HCT116 (cell line): ENCODE results near the gene FKBP14. TPM values are rescaled to one million over a fixed set of nuclear protein-coding genes. Genes with fewer than 3 reads are reported as not detected.

Experiments
- ATAC-seq: fragments of 200-7000 bp; cut with Tn5 transposase; 2 replicates; pipeline ENCODE4 v1.9.1; 2020; ENCODE audit warnings: mild to moderate bottlenecking, moderate library complexity
- BruUV-seq: library from RNA; stranded (reverse); fragments of 400-500 nt; replicated peaks from 2 replicates; lab custom pipeline; 2021; lab: Mats Ljungman, UMichigan
- CTCF ChIA-PET: fragments of 300-600 bp; sonication (Branson Sonifier 250); formaldehyde crosslinking; loops from one replicate; lab custom pipeline; 2021; ENCODE audit warnings: antibody characterized with exemption; lab: Charles Lee
- POLR2A ChIA-PET: fragments of 300-600, 350-600 bp; sonication (Branson Sonifier 250); formaldehyde crosslinking; loops from one replicate; lab custom pipeline; 2021; ENCODE audit warnings: antibody characterized with exemption; lab: Charles Lee
- RAD21 ChIA-PET, 2 experiments: fragments of 300-600 bp; sonication (Branson Sonifier 250); formaldehyde crosslinking; loops; one replicate each; lab custom pipeline; 2023; ENCODE audit warnings: low total read pairs in 2 of 2; ENCODE audit not compliant: uncharacterized antibody in 2 of 2, unreplicated experiment in 2 of 2, low non-redundant PET in 1 of 2; lab: Charles Lee
- DNase-seq: peaks from one replicate; pipeline ENCODE4 v3.0.0-alpha.2; 2010; ENCODE audit warnings: low read depth, low spot score
- H2AFZ ChIP-seq: fragments of 200-600 bp; shearing (Covaris generic), sonication (generic); 2 replicates; pipeline ENCODE4 v1.6.1; 2017; ENCODE audit warnings: low read depth, mixed run types, mixed read lengths, antibody characterized with exemption, low read length; ENCODE audit not compliant: poor library complexity, severe bottlenecking
- H3K27ac ChIP-seq: 2 replicates; pipeline ENCODE4 v1.5.1; 2012; ENCODE audit warnings: low read depth, low read length
- H3K27me3 ChIP-seq: fragments of 200-600 bp; sonication (generic); 2 replicates; pipeline ENCODE4 v1.6.1; 2016; ENCODE audit warnings: mixed run types, low read length, mixed read lengths; ENCODE audit not compliant: insufficient read depth
- H3K36me3 ChIP-seq, 2 experiments: fragments of 200-500 bp in 1 of 2; fragments of 200-600 bp in 1 of 2; sonication (Bioruptor generic) in 1 of 2; sonication (generic) in 1 of 2; 2 replicates each; pipeline versions ENCODE4 v1.5.1 to v1.6.1; 2014 to 2016; ENCODE audit warnings: low read length in 2 of 2, inconsistent platforms in 1 of 2, mixed read lengths in 1 of 2, mixed run types in 1 of 2; ENCODE audit not compliant: insufficient read depth in 2 of 2, control insufficient read depth in 1 of 2
- H3K4me1 ChIP-seq, 2 experiments: fragments of 200-600 bp in 1 of 2; sonication (generic) in 1 of 2; 2 replicates each; pipeline versions ENCODE4 v1.5.1 to v1.6.1; 2012 to 2017; ENCODE audit warnings: low read length in 2 of 2, inconsistent platforms in 1 of 2, mild to moderate bottlenecking in 1 of 2, mixed read lengths in 1 of 2, mixed run types in 1 of 2, moderate library complexity in 1 of 2; ENCODE audit not compliant: insufficient read depth in 2 of 2, control insufficient read depth in 1 of 2
- H3K4me2 ChIP-seq: fragments of 200-600 bp; sonication (generic); 2 replicates; pipeline ENCODE4 v1.6.1; 2017; ENCODE audit warnings: mixed run types, low read length, mixed read lengths
- H3K4me3 ChIP-seq, 2 experiments: fragments of 200-600 bp in 1 of 2; sonication (generic) in 1 of 2; replicated peaks in 1 of 2; 2 replicates each; pipeline ENCODE4 v1.5.1; 2011 to 2016; ENCODE audit warnings: low read length in 2 of 2, control low read depth in 1 of 2, low read depth in 1 of 2, mild to moderate bottlenecking in 1 of 2, mixed read lengths in 1 of 2, mixed run types in 1 of 2
- H3K79me2 ChIP-seq: fragments of 200-600 bp; sonication (generic); 2 replicates; pipeline ENCODE4 v1.6.1; 2017; ENCODE audit warnings: mild to moderate bottlenecking, mixed run types, low read length, moderate library complexity, mixed read lengths; ENCODE audit not compliant: insufficient read depth
- H3K9ac ChIP-seq: fragments of 200-600 bp; sonication (generic); 2 replicates; pipeline ENCODE4 v1.6.1; 2016; ENCODE audit warnings: low read length, mixed read lengths
- H3K9me2 ChIP-seq: fragments of 200-600 bp; sonication (generic), shearing (Covaris generic); 2 replicates; pipeline ENCODE4 v1.6.1; 2017; ENCODE audit warnings: mixed run types, mild to moderate bottlenecking, moderate library complexity; ENCODE audit not compliant: insufficient read depth
- H3K9me3 ChIP-seq, 2 experiments: fragments of 200-500 bp in 1 of 2; fragments of 200-600 bp in 1 of 2; sonication (Bioruptor generic) in 1 of 2; sonication (generic) in 1 of 2; 2 replicates each; pipeline ENCODE4 v1.6.1; 2014 to 2017; ENCODE audit warnings: low read length in 2 of 2, mixed read lengths in 2 of 2, inconsistent platforms in 1 of 2, low read depth in 1 of 2, mild to moderate bottlenecking in 1 of 2, mixed run types in 1 of 2, moderate library complexity in 1 of 2; ENCODE audit not compliant: control insufficient read depth in 1 of 2, insufficient read depth in 1 of 2
- H4K20me1 ChIP-seq: fragments of 200-600 bp; sonication (generic), shearing (Covaris generic); 2 replicates; pipeline ENCODE4 v1.6.1; 2017; ENCODE audit warnings: mixed run types, mild to moderate bottlenecking, moderate library complexity; ENCODE audit not compliant: insufficient read depth
- CBX3 ChIP-seq: IDR thresholded peaks from 2 replicates; pipeline ENCODE4 v1.6.1; 2012; ENCODE audit warnings: low read depth
- CEBPB ChIP-seq: IDR thresholded peaks from 2 replicates; pipeline ENCODE4 v1.6.1; 2012; ENCODE audit warnings: low read depth
- EGR1 ChIP-seq: IDR thresholded peaks from 2 replicates; pipeline ENCODE4 v1.6.1; 2012; ENCODE audit warnings: low read depth
- ELF1 ChIP-seq: IDR thresholded peaks from 2 replicates; pipeline ENCODE4 v1.6.1; 2012; ENCODE audit warnings: low read depth, borderline replicate concordance
- EZH2 ChIP-seq: fragments of 200-600 bp; sonication (generic); IDR thresholded peaks from 2 replicates; pipeline ENCODE4 v1.6.1; 2017; ENCODE audit warnings: antibody characterized with exemption, mixed run types
- EZH2phosphoT487 ChIP-seq: fragments of 200-600 bp; IDR thresholded peaks from 2 replicates; pipeline ENCODE4 v1.6.1; 2018; ENCODE audit warnings: antibody characterized with exemption, borderline replicate concordance
- FOSL1 ChIP-seq: IDR thresholded peaks from 2 replicates; pipeline ENCODE4 v1.6.1; 2012; ENCODE audit warnings: low read depth
- POLR2A ChIP-seq: IDR thresholded peaks from 2 replicates; pipeline ENCODE4 v1.7.0; 2011; ENCODE audit warnings: borderline replicate concordance; ENCODE audit not compliant: insufficient read depth, insufficient read length; ENCODE audit errors: extremely low read depth
- RAD21 ChIP-seq: IDR thresholded peaks from 2 replicates; pipeline ENCODE4 v1.6.1; 2012; ENCODE audit warnings: low read depth, mild to moderate bottlenecking
- SIN3A ChIP-seq: IDR thresholded peaks from 2 replicates; pipeline ENCODE4 v1.6.1; 2012; ENCODE audit warnings: low read depth
- SP1 ChIP-seq: IDR thresholded peaks from 2 replicates; pipeline ENCODE4 v1.6.1; 2012; ENCODE audit warnings: low read depth
- YY1 ChIP-seq: IDR thresholded peaks from 2 replicates; pipeline ENCODE4 v1.6.1; 2011; ENCODE audit warnings: low read length, low read depth, moderate library complexity, mild to moderate bottlenecking; ENCODE audit not compliant: insufficient replicate concordance; ENCODE audit errors: extremely low read depth
- ZFX ChIP-seq: fragments of 450-650 bp; IDR thresholded peaks from 2 replicates; pipeline ENCODE4 v1.6.1; 2017
- intact Hi-C: fragments of 100-400 bp; cut with micrococcal nuclease; formaldehyde crosslinking; loops from 2 replicates; pipeline ENCODE4 v1.10.0; 2022
- total RNA-seq: library from RNA; stranded (reverse); gene quantifications from one replicate; pipeline ENCODE4 v1.2.1, GENCODE V29; 2021; ENCODE audit not compliant: unreplicated experiment
- TF ChIP-seq, protein P1 (sequence below), 3 experiments: fragments of 200-600 bp in 1 of 3; sonication (generic) in 1 of 3; IDR thresholded peaks in 2 of 3; conservative IDR thresholded peaks in 1 of 3; 2 replicates each; pipeline ENCODE4 v1.5.1; 2012 to 2017; ENCODE audit warnings: low read depth in 2 of 3, low read length in 2 of 3, antibody characterized with exemption in 1 of 3, borderline replicate concordance in 1 of 3, control low read depth in 1 of 3, mild to moderate bottlenecking in 1 of 3, mixed read lengths in 1 of 3, mixed run types in 1 of 3, moderate library complexity in 1 of 3; ENCODE audit not compliant: insufficient read depth in 1 of 3
- TF ChIP-seq, protein P2 (sequence below): IDR thresholded peaks from 2 replicates; pipeline ENCODE4 v1.6.1; 2012
- TF ChIP-seq, protein P3 (sequence below): IDR thresholded peaks from 2 replicates; pipeline ENCODE4 v1.6.1; 2012
- TF ChIP-seq, protein P4 (sequence below): IDR thresholded peaks from 2 replicates; pipeline ENCODE4 v1.6.1; 2012; ENCODE audit warnings: low read depth
- TF ChIP-seq, protein P5 (sequence below): IDR thresholded peaks from 2 replicates; pipeline ENCODE4 v1.6.1; 2011; ENCODE audit warnings: mild to moderate bottlenecking, low read length, moderate library complexity; ENCODE audit not compliant: insufficient replicate concordance; ENCODE audit errors: extremely low read depth

FKBP14 gene
- total RNA-seq, 1 experiment from 2014 or later = 13.6 TPM

DNA sequence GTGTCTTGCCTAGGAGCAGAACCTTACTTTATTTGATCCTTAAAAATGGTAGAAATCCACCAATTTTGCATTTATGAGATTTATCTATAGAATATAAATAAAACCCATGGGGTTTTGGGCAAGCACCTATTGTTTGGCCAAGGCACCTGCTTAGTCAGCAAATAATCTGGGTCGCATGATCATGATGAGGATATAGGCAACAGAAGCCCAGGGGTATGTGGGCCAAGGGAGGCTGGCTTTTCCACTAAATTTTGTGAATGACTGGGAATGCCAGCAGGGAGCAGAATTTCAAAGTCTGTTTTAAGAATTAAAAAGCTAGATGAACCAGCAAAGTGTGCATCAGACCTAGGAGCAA is 54.2 kb downstream of the FKBP14 start:
- H4K20me1 ChIP-seq = no peaks in the 10 kb centered on the region; the same call in 1 of the 2 replicates
- no peaks in the 10 kb centered on the region for H3K9me2 ChIP-seq
- H2AFZ ChIP-seq = no peak overlapping the region
- H3K9me3 ChIP-seq = no peaks in the 10 kb centered on the region
- DNase-seq = no peak
- no peaks in the 10 kb centered on the region for H3K27me3 ChIP-seq
- no TSS peak for BruUV-seq
- H3K9ac ChIP-seq = no peak overlapping the region
- no peak for TF ChIP-seq YY1
- no peak for TF ChIP-seq SIN3A
- no peak for TF ChIP-seq SP1
- TF ChIP-seq, protein P1, sequence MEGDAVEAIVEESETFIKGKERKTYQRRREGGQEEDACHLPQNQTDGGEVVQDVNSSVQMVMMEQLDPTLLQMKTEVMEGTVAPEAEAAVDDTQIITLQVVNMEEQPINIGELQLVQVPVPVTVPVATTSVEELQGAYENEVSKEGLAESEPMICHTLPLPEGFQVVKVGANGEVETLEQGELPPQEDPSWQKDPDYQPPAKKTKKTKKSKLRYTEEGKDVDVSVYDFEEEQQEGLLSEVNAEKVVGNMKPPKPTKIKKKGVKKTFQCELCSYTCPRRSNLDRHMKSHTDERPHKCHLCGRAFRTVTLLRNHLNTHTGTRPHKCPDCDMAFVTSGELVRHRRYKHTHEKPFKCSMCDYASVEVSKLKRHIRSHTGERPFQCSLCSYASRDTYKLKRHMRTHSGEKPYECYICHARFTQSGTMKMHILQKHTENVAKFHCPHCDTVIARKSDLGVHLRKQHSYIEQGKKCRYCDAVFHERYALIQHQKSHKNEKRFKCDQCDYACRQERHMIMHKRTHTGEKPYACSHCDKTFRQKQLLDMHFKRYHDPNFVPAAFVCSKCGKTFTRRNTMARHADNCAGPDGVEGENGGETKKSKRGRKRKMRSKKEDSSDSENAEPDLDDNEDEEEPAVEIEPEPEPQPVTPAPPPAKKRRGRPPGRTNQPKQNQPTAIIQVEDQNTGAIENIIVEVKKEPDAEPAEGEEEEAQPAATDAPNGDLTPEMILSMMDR (IDR thresholded peaks at IDR 0.05 in 2 of 3, conservative IDR thresholded peaks at IDR 0.05 in 1 of 3; ENCODE audit: borderline replicate concordance in 1 of 3, insufficient read depth in 1 of 3, low read depth in 2 of 3, low read length in 2 of 3) = no peak
- no peak for TF ChIP-seq ZFX
- TF ChIP-seq EZH2 = no peak
- TF ChIP-seq CEBPB = no peak
- TF ChIP-seq, protein P2, sequence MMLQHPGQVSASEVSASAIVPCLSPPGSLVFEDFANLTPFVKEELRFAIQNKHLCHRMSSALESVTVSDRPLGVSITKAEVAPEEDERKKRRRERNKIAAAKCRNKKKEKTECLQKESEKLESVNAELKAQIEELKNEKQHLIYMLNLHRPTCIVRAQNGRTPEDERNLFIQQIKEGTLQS = no peak
- no peak for TF ChIP-seq POLR2A
- no peak for TF ChIP-seq FOSL1
- TF ChIP-seq EZH2phosphoT487 = no peak
- TF ChIP-seq, protein P3, sequence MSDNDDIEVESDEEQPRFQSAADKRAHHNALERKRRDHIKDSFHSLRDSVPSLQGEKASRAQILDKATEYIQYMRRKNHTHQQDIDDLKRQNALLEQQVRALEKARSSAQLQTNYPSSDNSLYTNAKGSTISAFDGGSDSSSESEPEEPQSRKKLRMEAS = no peak
- no peak for TF ChIP-seq RAD21
- TF ChIP-seq, protein P4, sequence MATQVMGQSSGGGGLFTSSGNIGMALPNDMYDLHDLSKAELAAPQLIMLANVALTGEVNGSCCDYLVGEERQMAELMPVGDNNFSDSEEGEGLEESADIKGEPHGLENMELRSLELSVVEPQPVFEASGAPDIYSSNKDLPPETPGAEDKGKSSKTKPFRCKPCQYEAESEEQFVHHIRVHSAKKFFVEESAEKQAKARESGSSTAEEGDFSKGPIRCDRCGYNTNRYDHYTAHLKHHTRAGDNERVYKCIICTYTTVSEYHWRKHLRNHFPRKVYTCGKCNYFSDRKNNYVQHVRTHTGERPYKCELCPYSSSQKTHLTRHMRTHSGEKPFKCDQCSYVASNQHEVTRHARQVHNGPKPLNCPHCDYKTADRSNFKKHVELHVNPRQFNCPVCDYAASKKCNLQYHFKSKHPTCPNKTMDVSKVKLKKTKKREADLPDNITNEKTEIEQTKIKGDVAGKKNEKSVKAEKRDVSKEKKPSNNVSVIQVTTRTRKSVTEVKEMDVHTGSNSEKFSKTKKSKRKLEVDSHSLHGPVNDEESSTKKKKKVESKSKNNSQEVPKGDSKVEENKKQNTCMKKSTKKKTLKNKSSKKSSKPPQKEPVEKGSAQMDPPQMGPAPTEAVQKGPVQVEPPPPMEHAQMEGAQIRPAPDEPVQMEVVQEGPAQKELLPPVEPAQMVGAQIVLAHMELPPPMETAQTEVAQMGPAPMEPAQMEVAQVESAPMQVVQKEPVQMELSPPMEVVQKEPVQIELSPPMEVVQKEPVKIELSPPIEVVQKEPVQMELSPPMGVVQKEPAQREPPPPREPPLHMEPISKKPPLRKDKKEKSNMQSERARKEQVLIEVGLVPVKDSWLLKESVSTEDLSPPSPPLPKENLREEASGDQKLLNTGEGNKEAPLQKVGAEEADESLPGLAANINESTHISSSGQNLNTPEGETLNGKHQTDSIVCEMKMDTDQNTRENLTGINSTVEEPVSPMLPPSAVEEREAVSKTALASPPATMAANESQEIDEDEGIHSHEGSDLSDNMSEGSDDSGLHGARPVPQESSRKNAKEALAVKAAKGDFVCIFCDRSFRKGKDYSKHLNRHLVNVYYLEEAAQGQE = no peak
- TF ChIP-seq CBX3 = no peak
- TF ChIP-seq ELF1 = no peak
- TF ChIP-seq, protein P5, sequence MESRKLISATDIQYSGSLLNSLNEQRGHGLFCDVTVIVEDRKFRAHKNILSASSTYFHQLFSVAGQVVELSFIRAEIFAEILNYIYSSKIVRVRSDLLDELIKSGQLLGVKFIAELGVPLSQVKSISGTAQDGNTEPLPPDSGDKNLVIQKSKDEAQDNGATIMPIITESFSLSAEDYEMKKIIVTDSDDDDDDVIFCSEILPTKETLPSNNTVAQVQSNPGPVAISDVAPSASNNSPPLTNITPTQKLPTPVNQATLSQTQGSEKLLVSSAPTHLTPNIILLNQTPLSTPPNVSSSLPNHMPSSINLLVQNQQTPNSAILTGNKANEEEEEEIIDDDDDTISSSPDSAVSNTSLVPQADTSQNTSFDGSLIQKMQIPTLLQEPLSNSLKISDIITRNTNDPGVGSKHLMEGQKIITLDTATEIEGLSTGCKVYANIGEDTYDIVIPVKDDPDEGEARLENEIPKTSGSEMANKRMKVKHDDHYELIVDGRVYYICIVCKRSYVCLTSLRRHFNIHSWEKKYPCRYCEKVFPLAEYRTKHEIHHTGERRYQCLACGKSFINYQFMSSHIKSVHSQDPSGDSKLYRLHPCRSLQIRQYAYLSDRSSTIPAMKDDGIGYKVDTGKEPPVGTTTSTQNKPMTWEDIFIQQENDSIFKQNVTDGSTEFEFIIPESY = no peak
- no peak for TF ChIP-seq EGR1
- ChIA-PET RAD21 (no interaction called here), CTCF (no interaction called here), POLR2A (no interaction called here)
- peaks cover 24 to 28% of the 10 kb centered on the region in 2 experiments for H3K4me1 ChIP-seq
- H3K4me2 ChIP-seq = no peak overlapping the region
- no peaks in the 10 kb centered on the region for H3K36me3 ChIP-seq
- intact Hi-C loops = no loop called here
- no peak overlapping the region for H3K27ac ChIP-seq
- H3K4me3 ChIP-seq = no peak overlapping the region
- peaks cover 76% of the 10 kb centered on the region for H3K79me2 ChIP-seq
- no peak for ATAC-seq
